Measurements from ENCODE around the gene EPAS1. TPM values are rescaled to one million over a fixed set of nuclear protein-coding genes. Genes with fewer than 3 reads are reported as not detected.

The EPAS1 gene
- total and polyA plus RNA-seq, 11 donors = 93.6 to 790 (median 210) TPM

DNA sequence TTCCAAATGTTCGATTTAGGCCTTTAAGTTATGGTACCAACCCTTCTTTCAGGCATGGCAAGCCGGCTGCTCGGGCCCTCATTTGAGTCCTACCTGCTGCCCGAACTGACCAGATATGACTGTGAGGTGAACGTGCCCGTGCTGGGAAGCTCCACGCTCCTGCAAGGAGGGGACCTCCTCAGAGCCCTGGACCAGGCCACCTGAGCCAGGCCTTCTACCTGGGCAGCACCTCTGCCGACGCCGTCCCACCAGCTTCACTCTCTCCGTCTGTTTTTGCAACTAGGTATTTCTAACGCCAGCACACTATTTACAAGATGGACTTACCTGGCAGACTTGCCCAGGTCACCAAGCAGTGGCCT is 87.2 kb downstream of the EPAS1 start:
- no peak for ATAC-seq
- WGBS, 4 donors = 91 to 94% (median 93%) methylated on average over 12 of the region's 12 CpGs
- TF ChIP-seq, protein P1, sequence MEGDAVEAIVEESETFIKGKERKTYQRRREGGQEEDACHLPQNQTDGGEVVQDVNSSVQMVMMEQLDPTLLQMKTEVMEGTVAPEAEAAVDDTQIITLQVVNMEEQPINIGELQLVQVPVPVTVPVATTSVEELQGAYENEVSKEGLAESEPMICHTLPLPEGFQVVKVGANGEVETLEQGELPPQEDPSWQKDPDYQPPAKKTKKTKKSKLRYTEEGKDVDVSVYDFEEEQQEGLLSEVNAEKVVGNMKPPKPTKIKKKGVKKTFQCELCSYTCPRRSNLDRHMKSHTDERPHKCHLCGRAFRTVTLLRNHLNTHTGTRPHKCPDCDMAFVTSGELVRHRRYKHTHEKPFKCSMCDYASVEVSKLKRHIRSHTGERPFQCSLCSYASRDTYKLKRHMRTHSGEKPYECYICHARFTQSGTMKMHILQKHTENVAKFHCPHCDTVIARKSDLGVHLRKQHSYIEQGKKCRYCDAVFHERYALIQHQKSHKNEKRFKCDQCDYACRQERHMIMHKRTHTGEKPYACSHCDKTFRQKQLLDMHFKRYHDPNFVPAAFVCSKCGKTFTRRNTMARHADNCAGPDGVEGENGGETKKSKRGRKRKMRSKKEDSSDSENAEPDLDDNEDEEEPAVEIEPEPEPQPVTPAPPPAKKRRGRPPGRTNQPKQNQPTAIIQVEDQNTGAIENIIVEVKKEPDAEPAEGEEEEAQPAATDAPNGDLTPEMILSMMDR (IDR thresholded peaks at IDR 0.05) = no peak
- no peak for TF ChIP-seq POLR2A (IDR thresholded peaks at IDR 0.05)

DNA sequence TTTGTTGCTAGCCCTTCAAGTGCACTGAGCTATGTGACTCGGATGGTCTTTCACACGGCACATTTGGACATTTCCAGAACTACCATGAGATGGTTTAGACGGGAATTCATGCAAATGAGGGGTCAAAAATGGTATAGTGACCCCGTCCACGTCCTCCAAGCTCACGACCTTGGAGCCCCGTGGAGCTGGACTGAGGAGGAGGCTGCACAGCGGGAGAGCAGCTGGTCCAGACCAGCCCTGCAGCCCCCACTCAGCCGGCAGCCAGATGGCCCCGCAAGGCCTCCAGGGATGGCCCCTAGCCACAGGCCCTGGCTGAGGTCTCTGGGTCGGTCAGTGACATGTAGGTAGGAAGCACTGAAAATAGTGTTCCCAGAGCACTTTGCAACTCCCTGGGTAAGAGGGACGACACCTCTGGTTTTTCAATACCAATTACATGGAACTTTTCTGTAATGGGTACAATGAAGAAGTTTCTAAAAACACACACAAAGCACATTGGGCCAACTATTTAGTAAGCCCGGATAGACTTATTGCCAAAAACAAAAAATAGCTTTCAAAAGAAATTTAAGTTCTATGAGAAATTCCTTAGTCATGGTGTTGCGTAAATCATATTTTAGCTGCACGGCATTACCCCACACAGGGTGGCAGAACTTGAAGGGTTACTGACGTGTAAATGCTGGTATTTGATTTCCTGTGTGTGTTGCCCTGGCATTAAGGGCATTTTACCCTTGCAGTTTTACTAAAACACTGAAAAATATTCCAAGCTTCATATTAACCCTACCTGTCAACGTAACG is 88.8 kb downstream of the EPAS1 start:
- no peak for TF ChIP-seq POLR2A (IDR thresholded peaks at IDR 0.05)
- TF ChIP-seq, protein P1 (IDR thresholded peaks at IDR 0.05) = no peak
- H3K4me1 ChIP-seq = peaks cover 0 to 40% (median 7%) of the 10 kb centered on the region in 12 donors
- H3K36me3 ChIP-seq = peaks cover 3 to 76% (median 75%) of the 10 kb centered on the region in 9 donors
- H3K9me3 ChIP-seq = no peaks in the 10 kb centered on the region
- ATAC-seq (peak in 1 of 4 donors; percentile 23), DNase-seq (peak in 1 of 5 donors; percentile 37)
- H3K4me3 ChIP-seq = no peak overlapping the region
- H3K27me3 ChIP-seq = no peaks in the 10 kb centered on the region
- H3K27ac ChIP-seq = peak overlapping the region in 4 of 12 donors; percentile 13 to 67 (median 42)
- intact Hi-C loops (cut with DNase I) = loop anchor here in 1 of 10 donors (10.0 kb wide), 1 partner anchor 69 kb away; no protein-coding TSS in a partner anchor
- 73 to 81% (median 78%) methylated on average over 18 of the region's 18 CpGs for WGBS, 4 donors

More for the DNA sequence above, 87.2 kb downstream of the EPAS1 start:
- peaks cover 3 to 91% (median 90%) of the 10 kb centered on the region in 9 donors for H3K36me3 ChIP-seq
- H3K4me1 ChIP-seq = peaks cover 0 to 47% (median 7%) of the 10 kb centered on the region in 12 donors
- no peak for DNase-seq
- intact Hi-C loops (cut with DNase I) = loop anchor here in 1 of 10 donors (10.0 kb wide), 1 partner anchor 70 kb away; no protein-coding TSS in a partner anchor
- H3K9me3 ChIP-seq = no peaks in the 10 kb centered on the region
- H3K27ac ChIP-seq = no peak overlapping the region
- H3K4me3 ChIP-seq = no peak overlapping the region
- H3K27me3 ChIP-seq = no peaks in the 10 kb centered on the region

DNA sequence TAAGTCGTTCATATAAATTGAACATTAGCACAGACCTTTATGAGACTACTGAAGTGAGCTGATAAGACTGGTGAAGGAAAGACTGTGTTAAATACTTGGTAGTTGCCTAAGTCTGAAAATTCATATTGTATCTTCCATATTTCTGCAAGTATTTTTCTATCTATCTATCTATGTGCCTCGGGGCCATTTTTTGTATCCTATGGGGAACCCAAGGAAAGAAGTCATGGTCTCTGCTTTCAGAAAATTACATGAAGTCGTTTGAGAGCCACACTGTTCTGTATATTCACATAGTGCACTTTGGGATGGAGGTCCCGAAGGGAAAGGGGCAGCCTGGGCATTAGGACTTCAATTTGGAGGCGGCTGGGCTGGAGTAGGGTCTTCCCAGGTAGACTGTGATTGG is 89.6 kb downstream of the EPAS1 start:
- peaks cover 0 to 40% (median 7%) of the 10 kb centered on the region in 12 donors for H3K4me1 ChIP-seq
- 88 to 94% (median 91%) methylated on average over 5 of the region's 5 CpGs for WGBS, 4 donors
- intact Hi-C loops (cut with DNase I) = loop anchor here in 1 of 10 donors (10.0 kb wide), 1 partner anchor 68 kb away; no protein-coding TSS in a partner anchor
- ATAC-seq (no peak), DNase-seq (no peak)
- H3K9me3 ChIP-seq = no peaks in the 10 kb centered on the region
- H3K27ac ChIP-seq = peak overlapping the region in 1 of 12 donors; percentile 50
- H3K27me3 ChIP-seq = no peaks in the 10 kb centered on the region
- H3K4me3 ChIP-seq = no peak overlapping the region
- H3K36me3 ChIP-seq = peaks cover 3 to 68% (median 67%) of the 10 kb centered on the region in 9 donors
- no peak for TF ChIP-seq POLR2A (IDR thresholded peaks at IDR 0.05)
- TF ChIP-seq, protein P1 (IDR thresholded peaks at IDR 0.05) = no peak

DNA sequence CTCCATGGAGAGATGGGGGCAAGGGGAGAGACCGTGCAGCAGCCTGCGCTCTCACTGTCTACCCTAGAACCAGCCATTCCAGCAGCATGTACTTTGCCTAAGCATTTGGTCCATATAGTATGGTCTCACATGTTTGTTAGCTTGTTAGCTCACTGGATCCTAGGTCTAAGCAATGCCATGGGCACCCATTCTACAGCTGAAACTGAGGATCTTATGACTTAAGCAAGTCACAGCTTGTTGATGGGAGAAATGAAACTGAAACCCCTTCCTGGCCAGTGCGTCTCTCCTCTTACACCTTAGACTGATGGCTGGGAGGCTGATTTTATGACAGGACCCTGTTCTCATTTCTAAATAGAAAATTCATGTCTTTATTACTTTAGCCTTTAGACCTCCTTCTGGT is 90.1 kb downstream of the EPAS1 start:
- Histone ChIP-seq H3K9me3 (no peaks in the 10 kb centered on the region), H3K27ac (peak overlapping the region in 2 of 12 donors; percentile 20 to 37), H3K36me3 (peaks cover 1 to 63% (median 62%) of the 10 kb centered on the region in 9 donors), H3K4me3 (no peak overlapping the region), H3K4me1 (peaks cover 0 to 40% (median 7%) of the 10 kb centered on the region in 12 donors), H3K27me3 (no peaks in the 10 kb centered on the region)
- TF ChIP-seq, protein P1 (IDR thresholded peaks at IDR 0.05) = no peak
- no peak for TF ChIP-seq POLR2A (IDR thresholded peaks at IDR 0.05)
- ATAC-seq (no peak), DNase-seq (no peak)
- 65 to 96% (median 72%) methylated on average over 3 of the region's 3 CpGs for WGBS, 4 donors
- intact Hi-C loops (cut with DNase I) = loop anchor here in 1 of 10 donors (10.0 kb wide), 1 partner anchor 68 kb away; no protein-coding TSS in a partner anchor

Data from heart left ventricle (tissue), 16 donors.